Left lung (tissue), 10 donors: ENCODE results near the gene TAS2R38. TPM values are rescaled to one million over a fixed set of nuclear protein-coding genes. Genes with fewer than 3 reads are reported as not detected.
"Not testable (repeated sequence)": the region's sequence is repeated elsewhere in the genome, so short reads cannot be mapped to it uniquely, and the experiment has no call there.

Experiments used
- ATAC-seq: fragments of 200-7000 bp; cut with Tn5 transposase; one replicate; pipeline ENCODE4 v1.9.1; 2020; ENCODE audit warnings: moderate library complexity
- DNase-seq, 4 donors: peaks; one replicate each; pipeline ENCODE4 v3.0.0-alpha.2; 2013 to 2020
- H3K27ac ChIP-seq, 2 donors: fragments of 200-600 bp; sonication (generic) in 1 of 2; one replicate each; pipeline versions ENCODE4 v1.5.0 to v1.8.0; 2020 to 2021
- H3K27me3 ChIP-seq, 2 donors: fragments of 200-600 bp; sonication (generic) in 1 of 2; one replicate each; pipeline versions ENCODE4 v1.5.0 to v1.8.0; 2020 to 2021
- H3K36me3 ChIP-seq, 2 donors: fragments of 200-600 bp; sonication (generic) in 1 of 2; one replicate each; pipeline versions ENCODE4 v1.5.0 to v1.8.0; 2020 to 2021
- H3K4me1 ChIP-seq, 2 donors: fragments of 200-600 bp; one replicate each; pipeline ENCODE4 v1.8.0; 2021
- H3K4me3 ChIP-seq, 2 donors: fragments of 200-600 bp; sonication (generic) in 1 of 2; one replicate each; pipeline versions ENCODE4 v1.5.0 to v1.8.0; 2020 to 2021; ENCODE audit warnings: mild to moderate bottlenecking in 1 of 2
- H3K9me3 ChIP-seq, 2 donors: fragments of 200-600 bp; sonication (generic) in 1 of 2; one replicate each; pipeline versions ENCODE4 v1.5.0 to v1.8.0; 2020 to 2021
- CTCF ChIP-seq, 2 donors: fragments of 200-600 bp; sonication (generic) in 1 of 2; IDR thresholded peaks; one replicate each; pipeline versions ENCODE4 v1.5.0 to v1.8.0; 2021; ENCODE audit warnings: antibody characterized with exemption in 2 of 2
- intact Hi-C, 2 donors: fragments of 100-400 bp; cut with DNase I; formaldehyde crosslinking; loops; one replicate each; pipeline versions ENCODE4 v1.11.2 to v1.14.2; 2022
- polyA plus RNA-seq, 6 donors: library from polyadenylated mRNA; unstranded; fragments of 120-200 nt; gene quantifications; one replicate each; pipeline ENCODE4 v1.2.1, GENCODE V29; 2013; ENCODE audit not compliant: insufficient read length in 6 of 6
- total RNA-seq, 2 donors: library from RNA; stranded (reverse); fragmentation: NEBNext Ultra II Directional; extraction: Animal tissue kit (Norgen Biotek cat#: 25700); gene quantifications; one replicate each; pipeline ENCODE4 v1.2.1, GENCODE V29; 2021
- donor health status: DM: no; HTN: yes; CAD: no.
- donor health status: DM: no; HTN: no; CAD: no.

TAS2R38 gene
- total and polyA plus RNA-seq, 8 donors, result not detected

GRCh38 chr7:141990011-141990725 is 16.6 kb upstream of the TAS2R38 start:
- DNase-seq (no peak), ATAC-seq (no peak)
- intact Hi-C loops, result no loop called here
- no peak for TF ChIP-seq CTCF (IDR thresholded peaks at IDR 0.05)
- H3K4me1 ChIP-seq, result peaks cover 0 to 25% of the 10 kb centered on the region in 2 donors
- no peaks in the 10 kb centered on the region for H3K9me3 ChIP-seq
- peak overlapping the region in 1 of 2 donors; percentile 78 for H3K27ac ChIP-seq
- H3K36me3 ChIP-seq, result no peaks in the 10 kb centered on the region
- peak overlapping the region in 1 of 2 donors; percentile 15 for H3K4me3 ChIP-seq
- no peaks in the 10 kb centered on the region for H3K27me3 ChIP-seq

GRCh38 chr7:141987803-141988202 is 14.2 kb upstream of the TAS2R38 start:
- ATAC-seq, H3K36me3 ChIP-seq, DNase-seq, H3K27me3 ChIP-seq, H3K9me3 ChIP-seq, intact Hi-C loops, H3K4me3 ChIP-seq: not testable (repeated sequence)
- Histone ChIP-seq H3K27ac (peak overlapping the region in 1 of 2 donors; percentile 78), H3K4me1 (peaks cover 0 to 24% of the 10 kb centered on the region in 2 donors)

DNA sequence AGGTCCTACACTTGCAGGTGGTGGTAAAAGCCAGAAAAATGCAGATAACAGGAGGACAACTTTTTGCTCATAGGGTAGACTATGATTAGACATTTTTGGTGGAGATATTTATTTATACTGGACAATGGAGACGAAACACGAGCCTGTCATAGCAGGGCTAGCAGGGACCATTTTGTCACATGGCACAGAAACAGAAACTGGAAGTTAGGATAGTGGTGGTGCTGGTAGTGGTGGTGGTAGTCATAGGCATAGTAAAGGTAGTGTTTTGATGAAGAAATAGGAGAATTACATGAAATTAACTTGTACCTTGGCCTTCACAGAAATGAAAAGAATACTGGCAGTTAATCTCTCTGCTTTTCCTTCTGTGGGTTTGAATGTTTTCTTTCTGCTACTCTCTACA is 13.3 kb upstream of the TAS2R38 start:
- TF ChIP-seq CTCF (IDR thresholded peaks at IDR 0.05), result no peak
- peaks cover 0 to 17% of the 10 kb centered on the region in 2 donors for H3K4me1 ChIP-seq
- no peaks in the 10 kb centered on the region for H3K36me3 ChIP-seq
- no peak for DNase-seq
- intact Hi-C loops, result no loop called here
- no peak overlapping the region for H3K27ac ChIP-seq
- H3K9me3 ChIP-seq, result no peaks in the 10 kb centered on the region
- H3K27me3 ChIP-seq, result no peaks in the 10 kb centered on the region
- ATAC-seq, result no peak
- H3K4me3 ChIP-seq, result no peak overlapping the region

GRCh38 chr7:141985926-141986325 is 12.4 kb upstream of the TAS2R38 start:
- peaks cover 0 to 15% of the 10 kb centered on the region in 2 donors for H3K4me1 ChIP-seq
- DNase-seq, intact Hi-C loops, H3K27ac ChIP-seq, ATAC-seq, H3K27me3 ChIP-seq, H3K36me3 ChIP-seq, H3K9me3 ChIP-seq, H3K4me3 ChIP-seq: not testable (repeated sequence)

DNA sequence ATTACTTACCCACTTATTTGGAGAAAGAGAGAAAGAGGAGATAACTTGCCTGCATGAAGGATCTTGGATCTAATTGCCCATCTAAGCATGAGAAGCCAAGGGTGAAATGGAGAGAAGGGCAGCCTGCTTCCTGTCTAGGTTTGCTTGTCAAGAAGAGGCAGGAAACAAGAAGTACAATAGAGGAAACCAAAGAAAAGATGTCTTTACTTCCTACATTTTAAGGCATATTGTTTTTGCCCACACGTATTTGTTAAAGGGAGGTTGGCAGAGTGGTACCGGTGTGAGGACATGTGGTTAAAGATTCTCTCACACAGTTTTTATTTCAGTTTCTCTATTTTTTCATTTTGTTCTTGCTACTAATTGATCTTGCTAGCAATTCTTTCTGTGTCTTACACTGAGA is 6.0 kb upstream of the TAS2R38 start:
- intact Hi-C loops, result no loop called here
- TF ChIP-seq CTCF (IDR thresholded peaks at IDR 0.05), result no peak

DNA sequence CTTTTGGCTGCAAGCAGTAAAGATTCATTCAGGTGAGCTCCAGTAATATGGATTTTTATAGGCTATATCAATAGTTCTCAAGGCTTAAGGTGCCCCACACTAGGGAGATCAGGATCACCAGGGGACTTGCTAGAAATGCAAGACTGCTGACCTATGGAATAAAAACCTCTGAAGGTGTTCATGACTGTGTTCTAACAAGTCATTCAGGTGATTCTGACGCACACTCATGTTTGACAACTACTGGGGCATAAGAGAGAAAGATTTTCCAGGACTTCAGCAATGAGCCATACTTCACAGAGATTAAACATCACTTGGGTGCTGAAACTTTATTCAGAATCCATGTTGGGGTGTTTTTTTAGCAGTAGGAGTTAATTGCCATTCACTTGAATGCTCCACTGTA is 4.8 kb upstream of the TAS2R38 start:
- H3K4me1 ChIP-seq, result peaks cover 0 to 8% of the 10 kb centered on the region in 2 donors
- H3K4me3 ChIP-seq, result no peak overlapping the region
- TF ChIP-seq CTCF (IDR thresholded peaks at IDR 0.05), result no peak
- DNase-seq (no peak), ATAC-seq (no peak)
- H3K27me3 ChIP-seq, result no peaks in the 10 kb centered on the region
- no peaks in the 10 kb centered on the region for H3K9me3 ChIP-seq
- intact Hi-C loops, result no loop called here
- H3K27ac ChIP-seq, result no peak overlapping the region
- no peaks in the 10 kb centered on the region for H3K36me3 ChIP-seq

More for the DNA sequence above, 6.0 kb upstream of the TAS2R38 start:
- no peaks in the 10 kb centered on the region for H3K9me3 ChIP-seq
- no peak overlapping the region for H3K4me3 ChIP-seq
- peaks cover 0 to 8% of the 10 kb centered on the region in 2 donors for H3K4me1 ChIP-seq
- no peaks in the 10 kb centered on the region for H3K27me3 ChIP-seq
- H3K27ac ChIP-seq, result peak overlapping the region in 1 of 2 donors; percentile 70
- no peak for ATAC-seq
- no peaks in the 10 kb centered on the region for H3K36me3 ChIP-seq
- DNase-seq, result no peak
